Measurements from ENCODE around the gene GLDN. TPM values are rescaled to one million over a fixed set of nuclear protein-coding genes. Genes with fewer than 3 reads are reported as not detected.

Gene GLDN
- total RNA-seq, 1 donor from 2014 or later = 0.12 TPM

DNA sequence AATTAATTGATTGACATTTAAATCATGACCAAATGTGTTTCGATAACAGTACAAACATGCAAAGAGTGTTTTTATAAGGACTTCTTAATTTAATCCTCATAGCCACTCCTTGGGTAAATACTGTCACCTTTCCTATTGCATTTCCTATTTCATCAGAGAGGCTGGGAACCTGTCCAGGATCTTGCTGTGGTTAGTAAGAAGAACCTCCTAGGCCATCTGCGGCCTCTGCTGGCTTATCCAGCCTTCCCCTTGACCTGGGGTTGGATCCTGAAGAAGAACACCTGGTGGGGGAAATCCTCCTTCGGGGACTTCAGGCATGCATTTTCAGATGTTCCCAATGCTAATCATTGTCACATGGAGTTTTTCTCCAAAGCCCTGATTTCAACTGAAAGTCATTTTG is 25.5 kb downstream of the GLDN start:
- DNase-seq (ENCODE audit: low spot score, unreplicated experiment) = no peak
- H3K27ac Mint-ChIP-seq = no peak overlapping the region
- peaks cover 3% of the 10 kb centered on the region for H3K27me3 Mint-ChIP-seq
- no peaks in the 10 kb centered on the region for H3K36me3 Mint-ChIP-seq (ENCODE audit: insufficient read depth)
- H3K9me3 Mint-ChIP-seq (ENCODE audit: low read depth) = no peaks in the 10 kb centered on the region
- peaks cover 8% of the 10 kb centered on the region for H3K4me1 Mint-ChIP-seq (ENCODE audit: low read depth)
- H3K4me3 Mint-ChIP-seq (ENCODE audit: low read depth) = no peak overlapping the region
- TF ChIP-seq, protein P1, sequence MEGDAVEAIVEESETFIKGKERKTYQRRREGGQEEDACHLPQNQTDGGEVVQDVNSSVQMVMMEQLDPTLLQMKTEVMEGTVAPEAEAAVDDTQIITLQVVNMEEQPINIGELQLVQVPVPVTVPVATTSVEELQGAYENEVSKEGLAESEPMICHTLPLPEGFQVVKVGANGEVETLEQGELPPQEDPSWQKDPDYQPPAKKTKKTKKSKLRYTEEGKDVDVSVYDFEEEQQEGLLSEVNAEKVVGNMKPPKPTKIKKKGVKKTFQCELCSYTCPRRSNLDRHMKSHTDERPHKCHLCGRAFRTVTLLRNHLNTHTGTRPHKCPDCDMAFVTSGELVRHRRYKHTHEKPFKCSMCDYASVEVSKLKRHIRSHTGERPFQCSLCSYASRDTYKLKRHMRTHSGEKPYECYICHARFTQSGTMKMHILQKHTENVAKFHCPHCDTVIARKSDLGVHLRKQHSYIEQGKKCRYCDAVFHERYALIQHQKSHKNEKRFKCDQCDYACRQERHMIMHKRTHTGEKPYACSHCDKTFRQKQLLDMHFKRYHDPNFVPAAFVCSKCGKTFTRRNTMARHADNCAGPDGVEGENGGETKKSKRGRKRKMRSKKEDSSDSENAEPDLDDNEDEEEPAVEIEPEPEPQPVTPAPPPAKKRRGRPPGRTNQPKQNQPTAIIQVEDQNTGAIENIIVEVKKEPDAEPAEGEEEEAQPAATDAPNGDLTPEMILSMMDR (IDR thresholded peaks at IDR 0.05; ENCODE audit: unreplicated experiment) = no peak

DNA sequence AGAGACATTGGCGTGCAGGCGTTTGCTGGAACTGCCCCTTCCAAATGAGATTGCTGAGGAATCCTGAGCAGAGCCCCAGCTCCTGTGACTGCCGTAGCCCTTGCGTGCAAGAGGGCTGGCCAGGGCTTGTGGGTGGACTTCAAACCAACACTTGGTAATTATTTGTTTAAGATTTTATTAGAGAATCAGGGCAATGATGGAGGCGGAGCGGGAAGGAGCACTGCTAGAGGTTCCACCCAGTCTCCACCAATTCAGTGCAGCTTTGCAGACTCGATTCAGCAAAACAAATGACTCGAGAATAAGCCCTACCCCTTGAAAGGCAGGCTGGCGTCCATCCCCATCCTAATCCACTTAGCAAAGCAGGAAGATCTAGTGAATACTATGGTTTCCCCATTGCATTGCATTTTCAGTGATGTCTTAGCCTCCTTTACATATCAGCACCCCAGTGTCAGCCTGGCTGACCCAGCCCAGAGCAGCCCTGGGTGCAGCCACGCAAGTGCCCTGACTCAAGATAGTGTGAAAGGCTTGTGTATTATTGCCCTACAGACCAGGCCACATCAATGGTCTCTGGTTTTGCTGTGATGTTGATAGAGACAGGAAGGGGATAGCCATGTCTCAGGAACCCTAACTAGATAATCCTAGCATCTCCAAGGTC is 26.0 kb downstream of the GLDN start:
- Mint-ChIP-seq H3K9me3 (ENCODE audit: low read depth) (no peaks in the 10 kb centered on the region), H3K4me3 (ENCODE audit: low read depth) (no peak overlapping the region), H3K36me3 (ENCODE audit: insufficient read depth) (no peaks in the 10 kb centered on the region), H3K27me3 (peaks cover 3% of the 10 kb centered on the region), H3K4me1 (ENCODE audit: low read depth) (peaks cover 8% of the 10 kb centered on the region), H3K27ac (no peak overlapping the region)
- DNase-seq (ENCODE audit: low spot score, unreplicated experiment) = no peak
- TF ChIP-seq, protein P1 (IDR thresholded peaks at IDR 0.05; ENCODE audit: unreplicated experiment) = no peak

DNA sequence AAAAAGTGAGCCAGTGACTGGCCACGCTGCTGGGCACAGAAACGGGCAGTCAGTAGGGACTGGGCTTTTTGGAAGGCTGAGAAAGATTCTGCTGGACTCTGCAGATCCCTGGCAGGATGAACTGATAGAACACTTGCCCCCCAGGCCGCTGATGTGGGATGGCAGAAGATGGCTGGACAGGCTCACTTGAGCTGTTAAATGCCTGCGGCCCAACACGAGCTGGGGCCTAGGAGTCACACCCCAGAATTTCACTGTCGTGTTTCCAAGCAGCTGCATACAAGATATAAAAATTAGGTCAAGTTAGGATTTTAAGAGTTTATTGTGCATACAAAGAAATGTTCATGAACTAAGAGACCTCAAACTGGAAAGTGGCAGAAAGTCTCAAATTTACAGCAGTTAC is 26.9 kb downstream of the GLDN start:
- H3K36me3 Mint-ChIP-seq (ENCODE audit: insufficient read depth) = no peaks in the 10 kb centered on the region
- H3K9me3 Mint-ChIP-seq (ENCODE audit: low read depth) = no peaks in the 10 kb centered on the region
- H3K4me3 Mint-ChIP-seq (ENCODE audit: low read depth) = no peak overlapping the region
- H3K27me3 Mint-ChIP-seq = peaks cover 3% of the 10 kb centered on the region
- DNase-seq (ENCODE audit: low spot score, unreplicated experiment) = no peak
- H3K27ac Mint-ChIP-seq = no peak overlapping the region
- TF ChIP-seq, protein P1 (IDR thresholded peaks at IDR 0.05; ENCODE audit: unreplicated experiment) = no peak
- H3K4me1 Mint-ChIP-seq (ENCODE audit: low read depth) = peaks cover 8% of the 10 kb centered on the region

DNA sequence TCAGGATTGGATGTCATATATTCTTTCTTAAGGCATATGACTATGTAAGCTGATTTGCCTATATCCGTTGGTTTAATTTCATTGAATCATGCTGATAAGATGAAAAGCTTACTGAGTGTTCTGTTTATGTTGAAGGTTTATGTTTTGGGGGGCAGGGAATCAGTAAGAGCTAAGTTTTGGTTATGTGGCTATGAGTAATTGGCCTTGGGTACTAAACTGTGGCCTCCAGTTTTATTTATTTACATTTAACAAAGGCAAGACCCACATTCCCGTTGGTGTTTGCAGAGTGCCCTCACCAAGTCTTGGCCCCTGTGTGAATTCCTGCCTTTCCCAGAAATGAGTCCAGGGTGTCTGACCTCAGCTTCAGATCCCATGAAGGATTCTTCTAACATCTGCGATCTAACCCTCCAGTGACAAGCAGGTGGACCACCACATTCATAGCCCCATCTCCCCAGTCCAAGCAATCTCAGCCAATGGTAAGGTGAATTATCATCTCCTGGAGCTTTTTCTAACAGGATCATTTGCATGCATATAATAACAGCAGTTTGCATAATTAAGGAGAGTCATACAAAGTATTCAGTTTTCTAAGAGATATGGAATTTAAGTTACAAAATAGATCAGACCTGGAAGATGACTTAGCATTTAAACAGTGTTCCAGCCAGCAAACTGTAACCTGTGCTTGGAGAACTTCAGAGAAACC is 27.4 kb downstream of the GLDN start:
- peaks cover 3% of the 10 kb centered on the region for H3K27me3 Mint-ChIP-seq
- H3K36me3 Mint-ChIP-seq (ENCODE audit: insufficient read depth) = no peaks in the 10 kb centered on the region
- no peak overlapping the region for H3K4me3 Mint-ChIP-seq (ENCODE audit: low read depth)
- DNase-seq (ENCODE audit: low spot score, unreplicated experiment) = no peak
- TF ChIP-seq, protein P1 (IDR thresholded peaks at IDR 0.05; ENCODE audit: unreplicated experiment) = no peak
- H3K4me1 Mint-ChIP-seq (ENCODE audit: low read depth) = peaks cover 8% of the 10 kb centered on the region
- H3K9me3 Mint-ChIP-seq (ENCODE audit: low read depth) = no peaks in the 10 kb centered on the region
- H3K27ac Mint-ChIP-seq = no peak overlapping the region

DNA sequence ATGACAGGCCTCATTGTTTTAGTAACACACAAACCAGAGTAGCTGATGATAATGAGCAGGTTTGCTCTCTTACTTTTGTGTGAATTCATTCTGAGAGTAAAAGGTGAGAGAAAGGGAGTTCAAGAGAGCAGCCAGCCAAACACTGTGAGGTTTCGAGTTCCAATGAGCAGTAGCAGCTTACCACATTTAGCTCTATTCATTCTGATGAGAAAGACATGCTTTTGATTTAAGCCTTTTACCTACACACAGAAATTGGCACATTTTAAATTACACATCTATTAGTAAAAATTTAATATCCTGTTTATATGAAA is 28.0 kb downstream of the GLDN start:
- H3K27ac Mint-ChIP-seq = no peak overlapping the region
- TF ChIP-seq, protein P1 (IDR thresholded peaks at IDR 0.05; ENCODE audit: unreplicated experiment) = no peak
- H3K27me3 Mint-ChIP-seq = peaks cover 3% of the 10 kb centered on the region
- no peak for DNase-seq (ENCODE audit: low spot score, unreplicated experiment)
- peaks cover 10% of the 10 kb centered on the region for H3K4me1 Mint-ChIP-seq (ENCODE audit: low read depth)
- H3K4me3 Mint-ChIP-seq (ENCODE audit: low read depth) = no peak overlapping the region
- no peaks in the 10 kb centered on the region for H3K9me3 Mint-ChIP-seq (ENCODE audit: low read depth)
- no peaks in the 10 kb centered on the region for H3K36me3 Mint-ChIP-seq (ENCODE audit: insufficient read depth)
